HepG2 (cell line): ENCODE results near the gene NUP58. TPM values are rescaled to one million over a fixed set of nuclear protein-coding genes. Genes with fewer than 3 reads are reported as not detected.

Experiments
- ATAC-seq: fragments of 200-7000 bp; cut with Tn5 transposase; 3 replicates; pipeline ENCODE4 v1.9.1; 2020; ENCODE audit warnings: mild to moderate bottlenecking, moderate library complexity
- BruUV-seq: library from RNA; stranded (reverse); fragments of 400-500 nt; replicated peaks from 2 replicates; lab custom pipeline; 2021; lab: Mats Ljungman, UMichigan
- CTCF ChIA-PET: fragments of 300-600 bp; formaldehyde crosslinking; extraction: SDS; loops from one replicate; lab custom pipeline; 2021; ENCODE audit warnings: low total read pairs, inconsistent platforms, low intra/inter-chr PET ratio; lab: Yijun Ruan, JAX
- POLR2A ChIA-PET: fragments of 350-600 bp; sonication (Branson Sonifier 250); formaldehyde crosslinking; loops from one replicate; lab custom pipeline; 2020; ENCODE audit warnings: antibody characterized with exemption, inconsistent platforms; lab: Yijun Ruan, JAX
- DNase-seq: peaks from one replicate; pipeline ENCODE4 v3.0.0-alpha.2; 2015; ENCODE audit warnings: low spot score
- FAIRE-seq: peaks from 3 replicates; lab custom pipeline; 2011; peaks lifted over from hg19 to GRCh38; lab: Jason Lieb, UNC
- H2AFZ ChIP-seq: one replicate; pipeline ENCODE4 v1.6.1; 2011; ENCODE audit warnings: low read length, inconsistent platforms
- H3K27ac ChIP-seq: fragments of 300-600 bp; 3 replicates; pipeline ENCODE4 v1.8.0; 2011; ENCODE audit warnings: mixed run types, mild to moderate bottlenecking, mixed read lengths, low read length, inconsistent platforms; ENCODE audit not compliant: insufficient read depth; ENCODE audit errors: extremely low read length
- H3K27me3 ChIP-seq, 2 experiments: fragments of 200-600 bp in 1 of 2; 2 replicates in 1 of 2; 3 replicates in 1 of 2; pipeline versions ENCODE4 v1.6.0 to v1.8.0; 2011; ENCODE audit warnings: low read length in 2 of 2, mild to moderate bottlenecking in 2 of 2, moderate library complexity in 2 of 2, inconsistent platforms in 1 of 2; ENCODE audit not compliant: insufficient read depth in 2 of 2, control insufficient read depth in 1 of 2
- H3K36me3 ChIP-seq, 2 experiments: fragments of 200-600 bp in 1 of 2; replicated peaks in 1 of 2; 2 replicates in 1 of 2; 3 replicates in 1 of 2; pipeline versions ENCODE4 v1.5.1 to v1.8.0; 2011; ENCODE audit warnings: low read length in 2 of 2, inconsistent platforms in 1 of 2; ENCODE audit not compliant: insufficient read depth in 2 of 2, control insufficient read depth in 1 of 2
- H3K4me1 ChIP-seq: 2 replicates; pipeline ENCODE4 v1.5.1; 2012; ENCODE audit warnings: low read length, inconsistent platforms; ENCODE audit not compliant: insufficient read depth
- H3K4me2 ChIP-seq: 2 replicates; pipeline ENCODE4 v1.6.0; 2011; ENCODE audit warnings: low read depth, low read length, inconsistent platforms
- H3K4me3 ChIP-seq, 3 experiments: fragments of 200-600 bp in 1 of 3; sonication (generic), shearing (Covaris generic) in 1 of 3; replicated peaks in 1 of 3; 2 replicates each; pipeline ENCODE4 v1.5.1; 2011 to 2016; ENCODE audit warnings: low read length in 3 of 3, inconsistent platforms in 2 of 3, low read depth in 2 of 3, mild to moderate bottlenecking in 2 of 3, control low read depth in 1 of 3, mixed read lengths in 1 of 3; ENCODE audit not compliant: insufficient read depth in 1 of 3
- H3K79me2 ChIP-seq: one replicate; pipeline ENCODE4 v1.6.1; 2011; ENCODE audit warnings: low read length, inconsistent platforms; ENCODE audit not compliant: insufficient read depth
- H3K9ac ChIP-seq: 2 replicates; pipeline ENCODE4 v1.6.0; 2011; ENCODE audit warnings: mild to moderate bottlenecking, low read depth, low read length, inconsistent platforms; ENCODE audit not compliant: insufficient read depth
- H3K9me3 ChIP-seq: 2 replicates; pipeline ENCODE4 v1.5.1; 2012; ENCODE audit warnings: mild to moderate bottlenecking, low read length
- H4K20me1 ChIP-seq: 2 replicates; pipeline ENCODE4 v1.6.0; 2011; ENCODE audit warnings: inconsistent platforms, mild to moderate bottlenecking, low read length, moderate library complexity; ENCODE audit not compliant: insufficient read depth
- AKNA ChIP-seq: sonication (generic); formaldehyde crosslinking; IDR thresholded peaks from 2 replicates; pipeline ENCODE4 v1.4.0; 2020; ENCODE audit warnings: missing genetic modification reagents, borderline replicate concordance
- E2F1 ChIP-seq: sonication (generic); formaldehyde crosslinking; IDR thresholded peaks from 2 replicates; pipeline ENCODE4 v1.5.0; 2020; ENCODE audit warnings: missing genetic modification reagents
- KDM5A ChIP-seq: fragments of 200-600 bp; sonication (generic); IDR thresholded peaks from 2 replicates; pipeline ENCODE4 v1.7.0; 2018; ENCODE audit warnings: antibody characterized with exemption, mild to moderate bottlenecking, low read length, borderline replicate concordance
- PHF20 ChIP-seq: sonication (generic); formaldehyde crosslinking; IDR thresholded peaks from 2 replicates; pipeline ENCODE4 v1.5.0; 2020; ENCODE audit warnings: mild to moderate bottlenecking, missing genetic modification reagents
- POGZ ChIP-seq: sonication (generic); formaldehyde crosslinking; IDR thresholded peaks from 2 replicates; pipeline ENCODE4 v1.4.0; 2020; ENCODE audit warnings: mild to moderate bottlenecking, missing genetic modification reagents
- TP53 ChIP-seq: sonication (generic); formaldehyde crosslinking; conservative IDR thresholded peaks from 2 replicates; pipeline ENCODE4 v1.4.0; 2020; ENCODE audit warnings: missing genetic modification reagents
- ZNF296 ChIP-seq: sonication (generic); formaldehyde crosslinking; conservative IDR thresholded peaks from 2 replicates; pipeline ENCODE4 v1.5.0; 2020; ENCODE audit warnings: mild to moderate bottlenecking, missing genetic modification reagents
- ZNF558 ChIP-seq: sonication (generic); formaldehyde crosslinking; IDR thresholded peaks from 2 replicates; pipeline ENCODE4 v1.9.0; 2022; ENCODE audit warnings: mild to moderate bottlenecking, missing genetic modification reagents, borderline replicate concordance
- WGBS: methylation state at CpG from one replicate; pipeline ENCODE4 v1.1.6; 2017; ENCODE audit warnings: low lambda C conversion rate; 5-methylcytosine and 5-hydroxymethylcytosine counted together
- in situ Hi-C: cut with HindIII; loops from 2 replicates; pipeline ENCODE4 v1.10.0; 2017; ENCODE audit warnings: low pct_unique_long_range_greater_than_20kb; ENCODE audit not compliant: extremely low pct_ligation_motif_present
- intact Hi-C: fragments of 100-400 bp; cut with micrococcal nuclease; formaldehyde crosslinking; loops from one replicate; pipeline ENCODE4 v1.10.0; 2022; ENCODE audit not compliant: unreplicated experiment
- polyA plus RNA-seq, 8 experiments: library from polyadenylated mRNA; depleted of rRNA in 3 of 8; stranded (reverse) in 7 of 8; unstranded in 1 of 8; fragments of >200 nt; fragmentation: Illumina TruSeq in 4 of 8; extraction: Trizol in 4 of 8; gene quantifications; 2 replicates each; pipeline versions ENCODE4 v1.2.1 to v1.2.3, GENCODE V29; 2011 to 2016; ENCODE audit warnings: low read depth in 4 of 8, missing spikeins in 1 of 8, mixed read lengths in 1 of 8; ENCODE audit not compliant: insufficient read depth in 1 of 8
- total RNA-seq, 5 experiments: library from RNA; depleted of rRNA; stranded (reverse); fragments of >200 nt; fragmentation: Illumina TruSeq; extraction: Trizol; gene quantifications; 2 replicates each; pipeline ENCODE4 v1.2.3, GENCODE V29; 2016; ENCODE audit warnings: low read depth in 1 of 5

The NUP58 gene
- total and polyA plus RNA-seq, 2 of the 13 experiments (the other 11 are each of a cell fraction or from before 2014, with no cell fraction given) = 45.4 to 46.5 TPM

- in situ Hi-C loops = no loop called here
- DNase-seq (peak; percentile 24), ATAC-seq (peak; percentile 64), FAIRE-seq (peak; percentile 46)
- Histone ChIP-seq H3K9ac (peak overlapping the region; percentile 85), H3K27me3 (peaks cover 0 to 16% of the 10 kb centered on the region in 2 experiments; a peak in 1 of 5 replicates), H3K79me2 (peaks cover 9% of the 10 kb centered on the region), H4K20me1 (no peaks in the 10 kb centered on the region; the same call in 1 of the 2 replicates), H3K27ac (peak overlapping the region; percentile 70), H3K4me2 (peak overlapping the region; percentile 92), H3K9me3 (no peaks in the 10 kb centered on the region), H3K4me1 (peaks cover 28% of the 10 kb centered on the region), H2AFZ (peak overlapping the region; percentile 80), H3K36me3 (no peaks in the 10 kb centered on the region), H3K4me3 (peak overlapping the region; percentile 90 to 98 (median 92))
- ChIA-PET CTCF (no interaction called here), POLR2A (no interaction called here)
- WGBS = 5% methylated on average over 22 of the region's 25 CpGs
- TF ChIP-seq KDM5A = 0 out of 2 replicates have a peak, but pooled peaks have one; percentile 14
- 0 out of 2 replicates have a peak, but pooled peaks have one; percentile 8 for TF ChIP-seq E2F1
- TF ChIP-seq TP53 (CRISPR knock-in tag) = no peak
- peak; percentile 25; the same call in 1 of the 2 replicates for TF ChIP-seq PHF20 (CRISPR knock-in tag)
- TF ChIP-seq AKNA = no peak
- 0 out of 2 replicates have a peak, but pooled peaks have one; percentile 28 for TF ChIP-seq ZNF296 (CRISPR knock-in tag)
- peak; percentile 55; the same call in 1 of the 2 replicates for TF ChIP-seq ZNF558 (CRISPR knock-in tag)
- no peak for TF ChIP-seq POGZ
- TSS peak; percentile 72 for BruUV-seq
- intact Hi-C loops = loop anchor here (5.0 kb wide), 1 partner anchor 54 kb away; no protein-coding TSS in a partner anchor
These were observed 15.0 kb upstream of the NUP58 start for GRCh38 chr13:25286308-25286968.
